IMR-90 (cell line): ENCODE measurements around the gene RAB3GAP2. TPM values are rescaled to one million over a fixed set of nuclear protein-coding genes. Genes with fewer than 3 reads are reported as not detected.
A peak's percentile ranks its signal among the peaks of the same experiment; 100 is the strongest.

Source experiments
- ATAC-seq: fragments of 200-7000 bp; cut with Tn5 transposase; 2 replicates; pipeline ENCODE4 v1.9.1; 2020; ENCODE audit warnings: low read depth, mild to moderate bottlenecking, moderate library complexity
- BruUV-seq: library from RNA; stranded (reverse); fragments of 400-500 nt; replicated peaks from 2 replicates; lab custom pipeline; 2021; lab: Mats Ljungman, UMichigan
- CTCF ChIA-PET: fragments of 300-600 bp; formaldehyde crosslinking; extraction: SDS; loops from one replicate; lab custom pipeline; 2021; ENCODE audit warnings: antibody characterized with exemption; lab: Yijun Ruan, JAX
- POLR2A ChIA-PET: fragments of 300-600 bp; sonication (Branson Sonifier 250); formaldehyde crosslinking; loops from one replicate; lab custom pipeline; 2022; ENCODE audit warnings: antibody characterized with exemption; ENCODE audit not compliant: unreplicated experiment; lab: Charles Lee
- DNase-seq: peaks from one replicate; pipeline ENCODE4 v3.0.0; 2013
- H2AFZ ChIP-seq: replicated peaks from 2 replicates; pipeline ENCODE3; 2013; ENCODE audit warnings: low read length, mild to moderate bottlenecking; ENCODE audit not compliant: poor library complexity
- H2AK5ac ChIP-seq: 2 replicates; pipeline ENCODE4 v1.6.1; 2013; ENCODE audit warnings: low read depth, low read length, inconsistent platforms
- H2AK9ac ChIP-seq: replicated peaks from 2 replicates; pipeline ENCODE3; 2013; ENCODE audit warnings: mild to moderate bottlenecking, low read depth, low read length, moderate library complexity; ENCODE audit not compliant: poor library complexity
- H2BK120ac ChIP-seq: 2 replicates; pipeline ENCODE4 v1.6.1; 2013; ENCODE audit warnings: low read depth, low read length, inconsistent platforms
- H2BK15ac ChIP-seq: 3 replicates; pipeline ENCODE4 v1.6.1; 2013; ENCODE audit warnings: low read depth, low read length, inconsistent platforms
- H2BK20ac ChIP-seq: 2 replicates; pipeline ENCODE4 v1.6.1; 2013; ENCODE audit warnings: low read depth, mild to moderate bottlenecking, inconsistent platforms, low read length, moderate library complexity
- H2BK5ac ChIP-seq: 2 replicates; pipeline ENCODE4 v1.6.1; 2013; ENCODE audit warnings: mild to moderate bottlenecking, low read depth, low read length, inconsistent platforms; ENCODE audit not compliant: poor library complexity, severe bottlenecking
- H3K14ac ChIP-seq: replicated peaks from 2 replicates; pipeline ENCODE4 v1.6.1; 2013; ENCODE audit warnings: low read depth, low read length, inconsistent platforms
- H3K18ac ChIP-seq: 2 replicates; pipeline ENCODE4 v1.6.1; 2013; ENCODE audit warnings: low read depth, low read length, control low read depth
- H3K23ac ChIP-seq: 2 replicates; pipeline ENCODE4 v1.6.1; 2013; ENCODE audit warnings: low read depth, low read length, inconsistent platforms
- H3K27ac ChIP-seq: 2 replicates; pipeline ENCODE4 v1.5.1; 2013; ENCODE audit warnings: mild to moderate bottlenecking, control low read depth, low read length; ENCODE audit not compliant: insufficient read depth
- H3K27me3 ChIP-seq: 2 replicates; pipeline ENCODE4 v1.6.1; 2013; ENCODE audit warnings: low read length; ENCODE audit not compliant: control insufficient read depth, insufficient read depth
- H3K36me3 ChIP-seq: 2 replicates; pipeline ENCODE4 v1.6.1; 2013; ENCODE audit warnings: low read length, mixed read lengths; ENCODE audit not compliant: control insufficient read depth, insufficient read depth
- H3K4ac ChIP-seq: 2 replicates; pipeline ENCODE4 v1.6.1; 2013; ENCODE audit warnings: low read depth, low read length, inconsistent platforms
- H3K4me1 ChIP-seq: 2 replicates; pipeline ENCODE4 v1.6.1; 2013; ENCODE audit warnings: low read length, mixed read lengths; ENCODE audit not compliant: control insufficient read depth, insufficient read depth
- H3K4me2 ChIP-seq: 2 replicates; pipeline ENCODE4 v1.6.1; 2013; ENCODE audit warnings: low read depth, mild to moderate bottlenecking, control low read depth, low read length, moderate library complexity
- H3K4me3 ChIP-seq: 2 replicates; pipeline ENCODE4 v1.5.1; 2013; ENCODE audit warnings: low read depth, mild to moderate bottlenecking, control low read depth, low read length, moderate library complexity; ENCODE audit not compliant: insufficient read depth
- H3K56ac ChIP-seq: 2 replicates; pipeline ENCODE4 v1.6.1; 2013; ENCODE audit warnings: low read length, inconsistent platforms; ENCODE audit not compliant: insufficient read depth; ENCODE audit errors: extremely low read depth
- H3K79me1 ChIP-seq, 2 experiments: 2 replicates each; pipeline ENCODE4 v1.6.1; 2013; ENCODE audit warnings: low read length in 2 of 2, inconsistent platforms in 1 of 2, low read depth in 1 of 2
- H3K9ac ChIP-seq: 2 replicates; pipeline ENCODE4 v1.6.1; 2013; ENCODE audit warnings: low read depth, low read length, control low read depth
- H3K9me1 ChIP-seq: 2 replicates; pipeline ENCODE4 v1.6.1; 2013; ENCODE audit warnings: low read length, inconsistent platforms; ENCODE audit not compliant: insufficient read depth
- H3K9me3 ChIP-seq: 2 replicates; pipeline ENCODE4 v1.6.1; 2013; ENCODE audit warnings: low read length; ENCODE audit not compliant: control insufficient read depth, insufficient read depth
- H4K20me1 ChIP-seq: 2 replicates; pipeline ENCODE4 v1.6.1; 2013; ENCODE audit warnings: low read length, inconsistent platforms; ENCODE audit not compliant: insufficient read depth
- H4K5ac ChIP-seq: 2 replicates; pipeline ENCODE4 v1.6.1; 2013; ENCODE audit warnings: mild to moderate bottlenecking, low read depth, low read length, control low read depth
- H4K8ac ChIP-seq, 2 experiments: 2 replicates each; pipeline ENCODE4 v1.6.1; 2013; ENCODE audit warnings: low read depth in 2 of 2, low read length in 2 of 2, control low read depth in 1 of 2, inconsistent platforms in 1 of 2
- H4K91ac ChIP-seq: 2 replicates; pipeline ENCODE4 v1.6.1; 2013; ENCODE audit warnings: low read depth, low read length, inconsistent platforms; ENCODE audit not compliant: insufficient read depth
- CEBPB ChIP-seq: IDR thresholded peaks from 2 replicates; pipeline ENCODE4 v1.6.1; 2012; ENCODE audit warnings: low read depth, low read length, improper control_type of control experiment
- CHD1 ChIP-seq: IDR thresholded peaks from 2 replicates; pipeline ENCODE4 v1.6.1; 2012; ENCODE audit warnings: low read depth, low read length, improper control_type of control experiment
- CTCF ChIP-seq: conservative IDR thresholded peaks from 2 replicates; pipeline ENCODE4 v1.5.1; 2012; ENCODE audit warnings: mild to moderate bottlenecking, low read depth, low read length, improper control_type of control experiment
- FOS ChIP-seq: fragments of 150-350 bp; IDR thresholded peaks from 2 replicates; pipeline ENCODE4 v1.6.1; 2016; ENCODE audit warnings: low read depth, low read length
- MAFK ChIP-seq: IDR thresholded peaks from 2 replicates; pipeline ENCODE4 v1.6.1; 2012; ENCODE audit warnings: low read depth, low read length, improper control_type of control experiment
- MAZ ChIP-seq: IDR thresholded peaks from 2 replicates; pipeline ENCODE4 v1.6.1; 2012; ENCODE audit warnings: low read depth, mild to moderate bottlenecking, low read length, improper control_type of control experiment, moderate library complexity, borderline replicate concordance
- MXI1 ChIP-seq: IDR thresholded peaks from 2 replicates; pipeline ENCODE4 v1.6.1; 2012; ENCODE audit warnings: low read depth, mild to moderate bottlenecking, low read length, moderate library complexity, borderline replicate concordance
- NFE2L2 ChIP-seq: fragments of 150-350 bp; IDR thresholded peaks from 2 replicates; pipeline ENCODE4 v1.6.1; 2016; ENCODE audit warnings: low read depth, mild to moderate bottlenecking, low read length
- RAD21 ChIP-seq: IDR thresholded peaks from 2 replicates; pipeline ENCODE4 v1.6.1; 2012; ENCODE audit warnings: low read length, improper control_type of control experiment
- RCOR1 ChIP-seq: IDR thresholded peaks from 2 replicates; pipeline ENCODE4 v1.6.1; 2012; ENCODE audit warnings: mild to moderate bottlenecking, low read length, improper control_type of control experiment; ENCODE audit not compliant: insufficient replicate concordance
- SMC3 ChIP-seq: fragments of 150-350 bp; IDR thresholded peaks from 2 replicates; pipeline ENCODE4 v1.6.1; 2016; ENCODE audit warnings: low read depth, mild to moderate bottlenecking, antibody characterized with exemption, low read length, moderate library complexity
- USF2 ChIP-seq: fragments of 150-350 bp; IDR thresholded peaks from 2 replicates; pipeline ENCODE4 v1.6.1; 2017; ENCODE audit warnings: mild to moderate bottlenecking, antibody characterized with exemption, low read length, low read depth
- WGBS, 2 experiments: methylation state at CpG; one replicate each; pipeline versions ENCODE4 v1.1.5 to v1.1.7; 2013; ENCODE audit warnings: missing lambda C conversion rate in 2 of 2; ENCODE audit not compliant: insufficient read length in 1 of 2; ENCODE audit errors: extremely low coverage in 2 of 2; 5-methylcytosine and 5-hydroxymethylcytosine counted together
- dilution Hi-C: fragments of 300-500 bp; cut with HindIII; formaldehyde crosslinking; loops from one replicate; pipeline ENCODE4 v1.14.3; 2018; ENCODE audit warnings: low sequenced_read_pairs; ENCODE audit not compliant: unreplicated experiment
- in situ Hi-C: fragments of 300-500 bp; cut with MboI; formaldehyde crosslinking; loops from 3 replicates; pipeline ENCODE4 v1.14.3; 2019; ENCODE audit warnings: low sequenced_read_pairs, inconsistent platforms, mixed read lengths
- intact Hi-C: fragments of 100-400 bp; cut with micrococcal nuclease; formaldehyde crosslinking; loops from 2 replicates; pipeline ENCODE4 v1.10.0; 2022
- polyA plus RNA-seq, 3 experiments: library from polyadenylated mRNA; depleted of rRNA; stranded (reverse); fragments of >200 nt; gene quantifications; 2 replicates each; pipeline ENCODE4 v1.2.3, GENCODE V29; 2012; ENCODE audit warnings: low replicate concordance in 1 of 3
- total RNA-seq: library from RNA; depleted of rRNA; stranded (reverse); fragments of >200 nt; gene quantifications from 2 replicates; pipeline ENCODE4 v1.2.3, GENCODE V29; 2012

RAB3GAP2 gene
- total and polyA plus RNA-seq, 2 of the 4 experiments (the other 2 are of a cell fraction), result 12.3 to 37.8 TPM

GRCh38 chr1:220182656-220183055 is 89.6 kb downstream of the RAB3GAP2 start:
- Histone ChIP-seq H4K20me1 (no peaks in the 10 kb centered on the region), H3K56ac (no peak overlapping the region), H3K4me2 (no peak overlapping the region), H4K91ac (no peak overlapping the region), H3K27me3 (no peaks in the 10 kb centered on the region), H3K4me3 (no peak overlapping the region), H2BK15ac (no peak overlapping the region), H2AK5ac (no peak overlapping the region), H2BK20ac (no peak overlapping the region), H3K18ac (no peak overlapping the region), H2AK9ac (no peak overlapping the region), H4K8ac (no peak overlapping the region), H2BK5ac (no peak overlapping the region), H2AFZ (no peak overlapping the region), H3K9ac (no peak overlapping the region), H4K5ac (no peak overlapping the region), H2BK120ac (no peak overlapping the region), H3K27ac (no peak overlapping the region), H3K14ac (no peak overlapping the region), H3K36me3 (peaks cover 15% of the 10 kb centered on the region), H3K9me1 (peaks cover 3% of the 10 kb centered on the region; the same call in 1 of the 2 replicates), H3K9me3 (no peaks in the 10 kb centered on the region), H3K4me1 (0 out of 2 replicates have a peak, but pooled peaks cover 2% of the 10 kb centered on the region), H3K23ac (no peak overlapping the region), H3K79me1 (peaks cover 0 to 3% of the 10 kb centered on the region in 2 experiments; a peak in 2 of 4 replicates), H3K4ac (no peak overlapping the region)
- ATAC-seq, result peak; percentile 22; the same call in 1 of the 2 replicates
- POLR2A ChIA-PET, result no interaction called here
- DNase-seq, result peak; percentile 19
- intact Hi-C loops, result no loop called here
- in situ Hi-C loops, result no loop called here
- BruUV-seq, result no TSS peak
- TF ChIP-seq RAD21, result no peak
- no peak for TF ChIP-seq MAZ
- TF ChIP-seq CEBPB, result no peak
- TF ChIP-seq RCOR1, result no peak
- TF ChIP-seq NFE2L2, result no peak
- TF ChIP-seq FOS, result no peak
- no peak for TF ChIP-seq USF2
- no peak for TF ChIP-seq MXI1
- no peak for TF ChIP-seq CTCF
- TF ChIP-seq CHD1, result no peak
- TF ChIP-seq SMC3, result no peak
- no peak for TF ChIP-seq MAFK
- dilution Hi-C loops, result no loop called here
- WGBS, 2 experiments, result no CpG with 5 or more reads among the region's 2 CpGs
- CTCF ChIA-PET, result interaction anchor here (0.6 kb wide), 1 partner anchor 348 kb away, joined by 4 read pairs; no protein-coding TSS in a partner anchor
